IMR-90 (cell line): Measurements from ENCODE around the gene CLDN24. TPM values are rescaled to one million over a fixed set of nuclear protein-coding genes. Genes with fewer than 3 reads are reported as not detected.

ENCODE experiments used
- ATAC-seq: fragments of 200-7000 bp; cut with Tn5 transposase; 2 replicates; pipeline ENCODE4 v1.9.1; 2020; ENCODE audit warnings: low read depth, mild to moderate bottlenecking, moderate library complexity
- BruUV-seq: library from RNA; stranded (reverse); fragments of 400-500 nt; replicated peaks from 2 replicates; lab custom pipeline; 2021; lab: Mats Ljungman, UMichigan
- CTCF ChIA-PET: fragments of 300-600 bp; formaldehyde crosslinking; extraction: SDS; loops from one replicate; lab custom pipeline; 2021; ENCODE audit warnings: antibody characterized with exemption; lab: Yijun Ruan, JAX
- POLR2A ChIA-PET: fragments of 300-600 bp; sonication (Branson Sonifier 250); formaldehyde crosslinking; loops from one replicate; lab custom pipeline; 2022; ENCODE audit warnings: antibody characterized with exemption; ENCODE audit not compliant: unreplicated experiment; lab: Charles Lee
- DNase-seq: peaks from one replicate; pipeline ENCODE4 v3.0.0; 2013
- H2AFZ ChIP-seq: replicated peaks from 2 replicates; pipeline ENCODE3; 2013; ENCODE audit warnings: low read length, mild to moderate bottlenecking; ENCODE audit not compliant: poor library complexity
- H2AK5ac ChIP-seq: 2 replicates; pipeline ENCODE4 v1.6.1; 2013; ENCODE audit warnings: low read depth, low read length, inconsistent platforms
- H2AK9ac ChIP-seq: replicated peaks from 2 replicates; pipeline ENCODE3; 2013; ENCODE audit warnings: mild to moderate bottlenecking, low read depth, low read length, moderate library complexity; ENCODE audit not compliant: poor library complexity
- H2BK120ac ChIP-seq: 2 replicates; pipeline ENCODE4 v1.6.1; 2013; ENCODE audit warnings: low read depth, low read length, inconsistent platforms
- H2BK15ac ChIP-seq: 3 replicates; pipeline ENCODE4 v1.6.1; 2013; ENCODE audit warnings: low read depth, low read length, inconsistent platforms
- H2BK20ac ChIP-seq: 2 replicates; pipeline ENCODE4 v1.6.1; 2013; ENCODE audit warnings: low read depth, mild to moderate bottlenecking, inconsistent platforms, low read length, moderate library complexity
- H2BK5ac ChIP-seq: 2 replicates; pipeline ENCODE4 v1.6.1; 2013; ENCODE audit warnings: mild to moderate bottlenecking, low read depth, low read length, inconsistent platforms; ENCODE audit not compliant: poor library complexity, severe bottlenecking
- H3K14ac ChIP-seq: replicated peaks from 2 replicates; pipeline ENCODE4 v1.6.1; 2013; ENCODE audit warnings: low read depth, low read length, inconsistent platforms
- H3K18ac ChIP-seq: 2 replicates; pipeline ENCODE4 v1.6.1; 2013; ENCODE audit warnings: low read depth, low read length, control low read depth
- H3K23ac ChIP-seq: 2 replicates; pipeline ENCODE4 v1.6.1; 2013; ENCODE audit warnings: low read depth, low read length, inconsistent platforms
- H3K27ac ChIP-seq: 2 replicates; pipeline ENCODE4 v1.5.1; 2013; ENCODE audit warnings: mild to moderate bottlenecking, control low read depth, low read length; ENCODE audit not compliant: insufficient read depth
- H3K27me3 ChIP-seq: 2 replicates; pipeline ENCODE4 v1.6.1; 2013; ENCODE audit warnings: low read length; ENCODE audit not compliant: control insufficient read depth, insufficient read depth
- H3K36me3 ChIP-seq: 2 replicates; pipeline ENCODE4 v1.6.1; 2013; ENCODE audit warnings: low read length, mixed read lengths; ENCODE audit not compliant: control insufficient read depth, insufficient read depth
- H3K4ac ChIP-seq: 2 replicates; pipeline ENCODE4 v1.6.1; 2013; ENCODE audit warnings: low read depth, low read length, inconsistent platforms
- H3K4me1 ChIP-seq: 2 replicates; pipeline ENCODE4 v1.6.1; 2013; ENCODE audit warnings: low read length, mixed read lengths; ENCODE audit not compliant: control insufficient read depth, insufficient read depth
- H3K4me2 ChIP-seq: 2 replicates; pipeline ENCODE4 v1.6.1; 2013; ENCODE audit warnings: low read depth, mild to moderate bottlenecking, control low read depth, low read length, moderate library complexity
- H3K4me3 ChIP-seq: 2 replicates; pipeline ENCODE4 v1.5.1; 2013; ENCODE audit warnings: low read depth, mild to moderate bottlenecking, control low read depth, low read length, moderate library complexity; ENCODE audit not compliant: insufficient read depth
- H3K56ac ChIP-seq: 2 replicates; pipeline ENCODE4 v1.6.1; 2013; ENCODE audit warnings: low read length, inconsistent platforms; ENCODE audit not compliant: insufficient read depth; ENCODE audit errors: extremely low read depth
- H3K79me1 ChIP-seq, 2 experiments: 2 replicates each; pipeline ENCODE4 v1.6.1; 2013; ENCODE audit warnings: low read length in 2 of 2, inconsistent platforms in 1 of 2, low read depth in 1 of 2
- H3K9ac ChIP-seq: 2 replicates; pipeline ENCODE4 v1.6.1; 2013; ENCODE audit warnings: low read depth, low read length, control low read depth
- H3K9me1 ChIP-seq: 2 replicates; pipeline ENCODE4 v1.6.1; 2013; ENCODE audit warnings: low read length, inconsistent platforms; ENCODE audit not compliant: insufficient read depth
- H3K9me3 ChIP-seq: 2 replicates; pipeline ENCODE4 v1.6.1; 2013; ENCODE audit warnings: low read length; ENCODE audit not compliant: control insufficient read depth, insufficient read depth
- H4K20me1 ChIP-seq: 2 replicates; pipeline ENCODE4 v1.6.1; 2013; ENCODE audit warnings: low read length, inconsistent platforms; ENCODE audit not compliant: insufficient read depth
- H4K5ac ChIP-seq: 2 replicates; pipeline ENCODE4 v1.6.1; 2013; ENCODE audit warnings: mild to moderate bottlenecking, low read depth, low read length, control low read depth
- H4K8ac ChIP-seq, 2 experiments: 2 replicates each; pipeline ENCODE4 v1.6.1; 2013; ENCODE audit warnings: low read depth in 2 of 2, low read length in 2 of 2, control low read depth in 1 of 2, inconsistent platforms in 1 of 2
- H4K91ac ChIP-seq: 2 replicates; pipeline ENCODE4 v1.6.1; 2013; ENCODE audit warnings: low read depth, low read length, inconsistent platforms; ENCODE audit not compliant: insufficient read depth
- BHLHE40 ChIP-seq: fragments of 150-350 bp; IDR thresholded peaks from 2 replicates; pipeline ENCODE4 v1.6.1; 2016; ENCODE audit warnings: mild to moderate bottlenecking, low read depth, low read length
- CEBPB ChIP-seq: IDR thresholded peaks from 2 replicates; pipeline ENCODE4 v1.6.1; 2012; ENCODE audit warnings: low read depth, low read length, improper control_type of control experiment
- CHD1 ChIP-seq: IDR thresholded peaks from 2 replicates; pipeline ENCODE4 v1.6.1; 2012; ENCODE audit warnings: low read depth, low read length, improper control_type of control experiment
- CTCF ChIP-seq: conservative IDR thresholded peaks from 2 replicates; pipeline ENCODE4 v1.5.1; 2012; ENCODE audit warnings: mild to moderate bottlenecking, low read depth, low read length, improper control_type of control experiment
- FOS ChIP-seq: fragments of 150-350 bp; IDR thresholded peaks from 2 replicates; pipeline ENCODE4 v1.6.1; 2016; ENCODE audit warnings: low read depth, low read length
- MAFK ChIP-seq: IDR thresholded peaks from 2 replicates; pipeline ENCODE4 v1.6.1; 2012; ENCODE audit warnings: low read depth, low read length, improper control_type of control experiment
- MAZ ChIP-seq: IDR thresholded peaks from 2 replicates; pipeline ENCODE4 v1.6.1; 2012; ENCODE audit warnings: low read depth, mild to moderate bottlenecking, low read length, improper control_type of control experiment, moderate library complexity, borderline replicate concordance
- MXI1 ChIP-seq: IDR thresholded peaks from 2 replicates; pipeline ENCODE4 v1.6.1; 2012; ENCODE audit warnings: low read depth, mild to moderate bottlenecking, low read length, moderate library complexity, borderline replicate concordance
- POLR2A ChIP-seq: IDR thresholded peaks from 2 replicates; pipeline ENCODE4 v1.6.1; 2012; ENCODE audit warnings: mild to moderate bottlenecking, low read depth, low read length
- RAD21 ChIP-seq: IDR thresholded peaks from 2 replicates; pipeline ENCODE4 v1.6.1; 2012; ENCODE audit warnings: low read length, improper control_type of control experiment
- RCOR1 ChIP-seq: IDR thresholded peaks from 2 replicates; pipeline ENCODE4 v1.6.1; 2012; ENCODE audit warnings: mild to moderate bottlenecking, low read length, improper control_type of control experiment; ENCODE audit not compliant: insufficient replicate concordance
- RFX5 ChIP-seq: IDR thresholded peaks from 2 replicates; pipeline ENCODE4 v1.8.0; 2012; ENCODE audit warnings: low read depth, mild to moderate bottlenecking, low read length, moderate library complexity
- SMC3 ChIP-seq: fragments of 150-350 bp; IDR thresholded peaks from 2 replicates; pipeline ENCODE4 v1.6.1; 2016; ENCODE audit warnings: low read depth, mild to moderate bottlenecking, antibody characterized with exemption, low read length, moderate library complexity
- USF2 ChIP-seq: fragments of 150-350 bp; IDR thresholded peaks from 2 replicates; pipeline ENCODE4 v1.6.1; 2017; ENCODE audit warnings: mild to moderate bottlenecking, antibody characterized with exemption, low read length, low read depth
- WGBS, 2 experiments: methylation state at CpG; one replicate each; pipeline versions ENCODE4 v1.1.5 to v1.1.7; 2013; ENCODE audit warnings: missing lambda C conversion rate in 2 of 2; ENCODE audit not compliant: insufficient read length in 1 of 2; ENCODE audit errors: extremely low coverage in 2 of 2; 5-methylcytosine and 5-hydroxymethylcytosine counted together
- dilution Hi-C: fragments of 300-500 bp; cut with HindIII; formaldehyde crosslinking; loops from one replicate; pipeline ENCODE4 v1.14.3; 2018; ENCODE audit warnings: low sequenced_read_pairs; ENCODE audit not compliant: unreplicated experiment
- in situ Hi-C: fragments of 300-500 bp; cut with MboI; formaldehyde crosslinking; loops from 3 replicates; pipeline ENCODE4 v1.14.3; 2019; ENCODE audit warnings: low sequenced_read_pairs, inconsistent platforms, mixed read lengths
- intact Hi-C: fragments of 100-400 bp; cut with micrococcal nuclease; formaldehyde crosslinking; loops from 2 replicates; pipeline ENCODE4 v1.10.0; 2022
- polyA plus RNA-seq, 3 experiments: library from polyadenylated mRNA; depleted of rRNA; stranded (reverse); fragments of >200 nt; gene quantifications; 2 replicates each; pipeline ENCODE4 v1.2.3, GENCODE V29; 2012; ENCODE audit warnings: low replicate concordance in 1 of 3
- total RNA-seq: library from RNA; depleted of rRNA; stranded (reverse); fragments of >200 nt; gene quantifications from 2 replicates; pipeline ENCODE4 v1.2.3, GENCODE V29; 2012
- TF ChIP-seq, protein P1 (sequence below): fragments of 150-350 bp; IDR thresholded peaks from 2 replicates; pipeline ENCODE4 v1.6.1; 2016; ENCODE audit warnings: low read depth, mild to moderate bottlenecking, low read length, moderate library complexity, borderline replicate concordance

Gene CLDN24
- total and polyA plus RNA-seq, 2 of the 4 experiments (the other 2 are of a cell fraction): not detected

GRCh38 chr4:183295711-183296110 lies 26.5 kb downstream of the CLDN24 start:
- Histone ChIP-seq H3K9me1 (peaks cover 8% of the 10 kb centered on the region), H4K8ac (no peak overlapping the region), H3K27me3 (no peaks in the 10 kb centered on the region), H3K4ac (no peak overlapping the region), H3K36me3 (peaks cover 33% of the 10 kb centered on the region), H3K27ac (no peak overlapping the region), H3K23ac (no peak overlapping the region), H3K9me3 (no peaks in the 10 kb centered on the region), H3K14ac (no peak overlapping the region), H2AFZ (no peak overlapping the region), H3K79me1 (peaks cover 0 to 3% of the 10 kb centered on the region in 2 experiments; a peak in 2 of 4 replicates), H2BK5ac (no peak overlapping the region), H2BK120ac (no peak overlapping the region), H2BK15ac (no peak overlapping the region), H3K56ac (no peak overlapping the region), H3K4me1 (peaks cover 4% of the 10 kb centered on the region; the same call in 1 of the 2 replicates), H4K91ac (no peak overlapping the region), H3K9ac (no peak overlapping the region), H4K20me1 (no peaks in the 10 kb centered on the region), H3K4me2 (no peak overlapping the region), H3K4me3 (no peak overlapping the region), H3K18ac (no peak overlapping the region), H2BK20ac (no peak overlapping the region), H2AK5ac (no peak overlapping the region), H2AK9ac (no peak overlapping the region), H4K5ac (no peak overlapping the region)
- intact Hi-C loops: no loop called here
- DNase-seq: no peak
- no TSS peak for BruUV-seq
- no peak for TF ChIP-seq SMC3
- no peak for TF ChIP-seq USF2
- TF ChIP-seq MXI1: no peak
- TF ChIP-seq FOS: no peak
- no peak for TF ChIP-seq RFX5
- no peak for TF ChIP-seq RAD21
- TF ChIP-seq BHLHE40: no peak
- no peak for TF ChIP-seq CHD1
- no peak for TF ChIP-seq POLR2A
- no peak for TF ChIP-seq MAFK
- no peak for TF ChIP-seq MAZ
- no peak for TF ChIP-seq RCOR1
- TF ChIP-seq CEBPB: no peak
- TF ChIP-seq, protein P1, sequence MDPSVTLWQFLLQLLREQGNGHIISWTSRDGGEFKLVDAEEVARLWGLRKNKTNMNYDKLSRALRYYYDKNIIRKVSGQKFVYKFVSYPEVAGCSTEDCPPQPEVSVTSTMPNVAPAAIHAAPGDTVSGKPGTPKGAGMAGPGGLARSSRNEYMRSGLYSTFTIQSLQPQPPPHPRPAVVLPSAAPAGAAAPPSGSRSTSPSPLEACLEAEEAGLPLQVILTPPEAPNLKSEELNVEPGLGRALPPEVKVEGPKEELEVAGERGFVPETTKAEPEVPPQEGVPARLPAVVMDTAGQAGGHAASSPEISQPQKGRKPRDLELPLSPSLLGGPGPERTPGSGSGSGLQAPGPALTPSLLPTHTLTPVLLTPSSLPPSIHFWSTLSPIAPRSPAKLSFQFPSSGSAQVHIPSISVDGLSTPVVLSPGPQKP: no peak
- TF ChIP-seq CTCF: no peak
- in situ Hi-C loops: no loop called here
- dilution Hi-C loops: no loop called here
- ChIA-PET CTCF (no interaction called here), POLR2A (no interaction called here)
- no peak for ATAC-seq
- WGBS, 2 experiments: 80% methylated on average over 4 of the region's 10 CpGs; no CpG with 5 or more reads in 1 of the 2 experiments
